Right renal pelvis (tissue), 4 donors: ENCODE measurements around the gene CNP. TPM values are rescaled to one million over a fixed set of nuclear protein-coding genes. Genes with fewer than 3 reads are reported as not detected.
"Not testable (repeated sequence)": the region's sequence is repeated elsewhere in the genome, so short reads cannot be mapped to it uniquely, and the experiment has no call there.

Experiments used
- DNase-seq, 4 donors: peaks; one replicate each; pipeline ENCODE4 v3.0.0-alpha.2; 2013; ENCODE audit warnings: low read depth in 4 of 4, low spot score in 3 of 4, missing footprints in 1 of 4
- polyA plus RNA-seq, 4 donors: library from polyadenylated mRNA; unstranded; fragments of 120-200 nt; gene quantifications; one replicate each; pipeline ENCODE4 v1.2.1, GENCODE V29; 2013; ENCODE audit not compliant: insufficient read length in 4 of 4

Gene CNP
- 10 to 100 TPM; 63.0 to 80.3 (median 68.1) TPM for polyA plus RNA-seq

DNA sequence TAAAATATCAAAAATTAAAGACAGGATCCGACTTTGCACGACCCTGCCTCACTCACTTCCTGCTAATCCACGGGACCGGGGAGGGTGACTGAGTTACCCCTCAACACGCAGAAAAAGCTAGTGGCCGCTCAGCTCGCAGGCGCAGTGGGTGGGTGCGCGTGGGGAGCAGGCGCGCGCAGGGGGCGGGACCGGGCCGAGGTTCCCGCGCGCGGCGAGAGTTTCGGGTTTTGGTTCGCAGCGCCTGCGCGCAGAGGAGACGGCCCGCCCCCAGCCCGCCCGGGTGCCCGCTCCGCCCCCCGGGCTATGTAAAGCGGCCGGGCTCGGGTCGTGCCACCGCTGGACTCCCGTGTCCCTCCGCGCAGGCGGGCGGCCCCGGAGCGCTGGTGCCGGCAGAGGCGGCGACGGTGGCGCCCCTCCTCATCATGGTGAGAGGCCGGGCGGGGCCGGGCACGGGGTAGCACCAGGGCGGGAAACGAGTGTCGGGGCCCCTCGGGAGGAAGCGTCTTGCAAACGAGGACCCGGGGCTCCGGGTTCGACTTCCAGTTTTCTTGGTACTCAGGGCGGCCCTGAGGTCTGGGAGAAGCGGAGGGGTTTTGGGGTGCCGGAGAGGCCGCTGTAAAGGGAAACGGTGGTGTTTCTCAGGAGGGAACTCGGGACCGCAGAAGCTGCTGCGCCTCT, at the start of gene CNP:
CNP (plus strand) TSS at position 333 of the 678 bp plus-strand sequence; CDS start at position 423, 90 bp downstream.
- DNase-seq = peak; percentile 73 to 78 (median 77)

- no peak for DNase-seq
These were observed 49.4 kb upstream of the CNP start for GRCh38 chr17:41917192-41917591.

GRCh38 chr17:41917679-41918313, 48.8 kb upstream of the CNP start:
- peak in 1 of 4 donors; percentile 29 for DNase-seq

DNA sequence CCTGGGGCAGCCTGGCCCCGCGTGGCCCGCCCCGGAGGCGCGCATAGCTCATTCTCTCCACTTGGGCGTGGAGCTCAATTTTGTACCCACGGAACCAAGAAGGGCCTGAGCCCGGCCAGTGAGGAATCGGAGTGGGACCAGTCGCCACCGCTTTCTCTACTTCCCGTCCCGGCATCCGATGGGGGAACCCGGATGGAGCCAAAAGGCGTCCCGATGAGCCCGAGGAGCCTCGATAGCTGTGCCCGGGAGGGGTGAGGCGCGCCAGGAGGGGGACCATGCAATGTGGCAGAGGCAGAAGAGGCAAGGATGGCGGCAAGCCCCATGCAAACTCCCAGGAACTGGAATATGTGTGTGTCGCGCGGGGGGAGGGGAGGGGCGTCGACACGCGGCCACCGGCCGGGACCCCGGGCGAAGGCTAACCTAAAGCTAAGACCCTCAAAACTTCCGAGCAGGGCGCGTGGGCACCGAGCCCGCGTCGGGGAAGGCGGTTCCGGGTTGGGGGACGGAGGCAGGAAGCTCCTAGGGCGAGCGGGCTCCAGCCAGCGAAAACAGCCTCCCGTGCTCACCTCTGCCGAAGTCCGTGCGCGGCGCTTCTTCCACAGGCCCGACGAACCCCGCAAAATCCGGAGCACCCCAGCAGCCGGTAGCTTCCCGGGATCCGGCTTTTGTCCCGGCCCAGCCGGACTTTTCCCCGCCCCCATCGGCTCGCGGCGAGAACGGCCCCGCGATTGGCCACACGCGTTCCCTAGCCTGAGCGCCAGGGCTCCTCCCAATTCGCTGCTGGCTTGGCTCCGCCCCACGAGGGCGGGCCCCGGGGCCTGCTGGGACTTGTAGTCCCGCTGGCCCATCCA, 48.1 kb upstream of the CNP start, which contains the start of gene ACLY:
ACLY (minus strand) TSS at position 638 of the 851 bp plus-strand sequence. CDS start 5,078 bp downstream, outside the sequence.
- peak; percentile 91 to 95 (median 94) for DNase-seq

DNA sequence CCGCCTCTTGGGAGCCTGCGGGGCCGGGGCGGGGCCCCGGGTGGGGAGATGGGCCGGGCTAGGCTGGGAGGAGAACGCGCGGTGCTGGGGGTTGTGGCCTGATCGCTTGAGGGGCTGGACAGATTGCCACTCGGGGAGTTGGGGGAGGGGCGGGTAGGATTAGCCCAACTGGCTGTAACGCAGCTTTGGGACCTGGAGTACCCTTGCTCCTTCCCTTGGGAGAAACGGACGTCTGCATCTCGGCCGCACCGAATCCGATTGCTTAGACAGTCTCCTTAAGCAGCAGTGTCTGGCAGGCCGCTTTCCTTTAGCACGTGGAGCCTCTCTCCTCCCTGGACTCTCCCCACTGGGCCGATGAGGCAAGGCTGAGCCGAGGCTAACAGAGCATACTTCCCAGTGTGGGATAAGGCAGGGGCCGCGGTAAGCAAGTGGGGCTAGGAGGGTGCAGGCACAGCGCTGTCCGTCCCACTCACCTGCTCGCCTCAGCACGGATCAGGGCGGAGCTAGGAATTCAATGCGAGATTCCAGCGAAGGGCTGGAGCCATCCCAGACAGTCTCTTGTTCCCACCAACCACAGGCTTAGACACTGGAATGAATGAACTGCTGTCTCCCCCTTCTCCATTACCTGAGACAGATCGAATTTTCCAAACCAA, 47.3 kb upstream of the CNP start:
- DNase-seq = peak in 1 of 4 donors; percentile 50

- DNase-seq = no peak
These were observed 46.6 kb upstream of the CNP start for GRCh38 chr17:41919840-41920579.

- DNase-seq = no peak
These were observed 46.0 kb upstream of the CNP start for GRCh38 chr17:41920580-41920955.

DNA sequence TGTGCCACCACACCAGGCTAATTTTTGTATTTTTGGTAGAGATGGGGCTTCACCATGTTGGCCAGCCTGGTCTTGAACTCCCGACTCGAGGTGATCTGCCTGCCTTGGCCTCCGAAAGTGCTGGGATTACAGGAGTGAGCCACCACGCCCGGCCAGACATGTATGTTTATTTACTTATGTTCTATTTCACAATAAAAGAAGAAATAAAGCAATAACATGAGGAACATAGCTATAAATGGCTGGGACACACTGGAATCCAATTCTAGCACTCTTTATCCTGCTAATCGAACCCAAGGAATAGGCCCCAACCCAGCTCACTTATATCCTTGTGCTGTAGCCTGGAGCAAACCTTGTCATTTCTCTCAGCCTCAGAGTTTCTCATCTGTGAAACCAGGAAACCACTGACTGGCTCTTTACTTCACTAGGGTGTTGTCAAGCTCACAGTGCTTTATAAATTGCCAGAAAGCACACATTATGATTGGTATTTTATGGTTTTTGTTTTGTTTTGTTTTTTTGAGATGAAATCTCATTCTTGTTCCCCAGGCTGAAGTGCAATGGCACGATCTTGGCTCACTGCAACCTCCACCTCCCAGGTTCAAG, 40.5 kb upstream of the CNP start:
- DNase-seq = no peak

DNA sequence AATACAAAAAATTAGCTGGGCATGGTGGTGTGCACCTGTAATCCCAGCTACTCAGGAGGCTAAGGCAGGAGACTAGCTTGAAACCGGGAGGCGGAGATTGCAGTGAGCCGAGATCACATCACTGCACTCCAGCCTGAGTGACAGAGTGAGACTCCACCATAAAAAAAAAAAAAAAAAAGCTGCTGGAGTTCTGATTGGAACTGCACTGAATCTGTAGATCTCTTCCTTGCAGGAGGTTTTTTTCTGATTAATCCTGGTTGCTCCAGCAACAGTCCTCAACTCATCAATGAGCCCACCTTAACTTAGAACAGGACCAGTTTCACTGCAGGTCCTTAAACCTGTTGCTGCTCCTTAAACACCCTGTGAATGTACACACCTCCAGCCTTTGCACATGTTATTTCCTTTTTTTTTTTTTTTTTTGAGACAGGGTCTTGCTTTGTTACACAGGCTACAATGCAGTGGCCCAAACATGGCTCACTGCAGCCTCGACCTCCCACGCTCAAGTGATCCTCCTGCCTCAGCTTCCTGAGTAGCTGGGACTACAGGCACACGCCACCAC, 37.8 kb upstream of the CNP start:
- no peak for DNase-seq

GRCh38 chr17:41930009-41930832, 36.4 kb upstream of the CNP start, which contains the start of gene ODAD4:
TSS of gene ODAD4 (plus strand) at chr17:41930617. CDS start at chr17:41930724, 107 bp downstream.
- DNase-seq = peak; percentile 90 to 92 (median 90)

DNA sequence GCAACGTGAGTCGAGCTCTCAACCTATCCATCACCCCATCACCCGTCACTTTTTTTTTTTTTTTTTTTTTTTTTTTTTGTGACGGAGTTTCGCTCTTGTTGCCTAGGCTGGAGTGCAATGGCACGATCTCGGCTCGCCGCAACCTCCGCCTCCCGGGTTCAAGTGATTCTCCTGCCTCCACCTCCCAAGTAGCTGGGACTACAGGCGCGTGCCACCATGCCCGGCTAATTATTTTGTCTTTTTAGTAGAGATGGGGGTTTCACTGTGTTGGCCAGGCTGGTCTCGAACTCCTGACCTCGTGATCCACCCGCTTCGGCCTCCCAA, 35.8 kb upstream of the CNP start:
- not testable (repeated sequence) for DNase-seq

DNA sequence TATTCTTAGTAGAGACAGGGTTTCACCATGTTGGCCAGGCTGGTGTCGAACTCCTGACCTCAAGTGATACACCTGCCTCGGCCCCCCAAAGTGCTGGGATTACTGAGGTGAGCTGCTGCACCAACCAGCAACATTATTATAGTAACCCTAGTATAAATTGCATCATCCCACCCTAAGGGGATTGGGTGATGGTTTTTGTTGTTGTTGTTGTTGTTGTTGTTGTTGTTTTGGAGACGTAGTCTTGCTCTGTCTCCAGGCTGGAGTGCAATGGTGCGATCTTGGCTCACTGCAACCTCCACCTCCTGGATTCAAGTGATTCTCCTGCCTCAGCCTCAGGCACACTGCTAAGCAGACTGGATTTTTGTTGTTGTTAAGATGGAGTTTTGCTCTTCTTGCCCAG, 34.9 kb upstream of the CNP start:
- not testable (repeated sequence) for DNase-seq

DNA sequence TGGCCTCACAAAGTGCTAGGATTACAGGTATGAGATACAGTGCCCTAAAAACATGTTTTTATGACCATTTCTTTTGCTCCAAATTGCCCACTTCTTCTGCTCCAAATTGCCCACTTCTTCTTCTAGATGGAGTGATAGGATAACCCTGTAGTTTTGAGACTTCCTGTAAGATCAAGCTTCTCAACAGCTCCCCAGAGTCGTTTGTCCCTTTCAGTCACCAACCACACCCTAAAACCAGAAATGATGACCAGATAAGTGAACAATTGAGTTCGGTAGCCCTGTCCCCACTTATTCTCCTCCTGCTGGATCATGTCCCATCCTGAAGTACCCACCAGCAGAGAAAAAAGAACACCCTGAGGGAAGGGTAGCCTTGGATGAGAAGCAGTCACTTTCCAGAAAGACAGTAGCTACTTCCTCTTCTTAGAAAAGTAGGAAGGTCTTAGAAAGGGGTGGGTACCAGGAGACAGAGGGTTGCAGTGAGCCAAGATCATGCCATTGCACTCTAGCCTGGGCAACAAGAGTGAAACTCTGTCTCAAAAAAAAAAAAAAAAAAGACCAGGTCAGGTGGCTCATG, 33.7 kb upstream of the CNP start:
- DNase-seq = no peak

DNA sequence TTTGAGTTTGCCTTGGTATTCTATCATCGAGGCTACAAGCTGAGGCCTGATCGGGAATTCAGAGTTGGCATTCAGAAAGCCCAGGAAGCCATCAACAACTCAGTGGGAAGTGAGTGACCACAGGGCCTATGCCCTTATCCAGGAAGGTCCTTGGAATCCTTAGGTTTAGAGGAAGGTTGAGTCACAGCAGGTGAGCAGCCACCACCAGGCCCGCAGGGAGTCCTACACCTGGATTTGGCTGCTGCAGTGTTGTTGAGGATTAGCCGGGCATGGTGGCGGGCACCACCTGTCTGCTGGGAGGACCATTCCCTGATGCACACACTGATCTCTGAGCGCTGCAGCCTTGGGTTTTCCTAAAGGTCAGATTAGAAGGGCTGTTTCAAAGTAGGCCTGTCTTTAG, 31.0 kb upstream of the CNP start:
- no peak for DNase-seq

GRCh38 chr17:41937970-41938954, 28.3 kb upstream of the CNP start:
- DNase-seq = no peak

GRCh38 chr17:41939044-41939692, 27.4 kb upstream of the CNP start:
- DNase-seq = no peak
